ENCODE data around the gene ECHS1.
"Not testable (repeated sequence)": the region's sequence is repeated elsewhere in the genome, so short reads cannot be mapped to it uniquely, and the experiment has no call there.

ECHS1 gene

DNA sequence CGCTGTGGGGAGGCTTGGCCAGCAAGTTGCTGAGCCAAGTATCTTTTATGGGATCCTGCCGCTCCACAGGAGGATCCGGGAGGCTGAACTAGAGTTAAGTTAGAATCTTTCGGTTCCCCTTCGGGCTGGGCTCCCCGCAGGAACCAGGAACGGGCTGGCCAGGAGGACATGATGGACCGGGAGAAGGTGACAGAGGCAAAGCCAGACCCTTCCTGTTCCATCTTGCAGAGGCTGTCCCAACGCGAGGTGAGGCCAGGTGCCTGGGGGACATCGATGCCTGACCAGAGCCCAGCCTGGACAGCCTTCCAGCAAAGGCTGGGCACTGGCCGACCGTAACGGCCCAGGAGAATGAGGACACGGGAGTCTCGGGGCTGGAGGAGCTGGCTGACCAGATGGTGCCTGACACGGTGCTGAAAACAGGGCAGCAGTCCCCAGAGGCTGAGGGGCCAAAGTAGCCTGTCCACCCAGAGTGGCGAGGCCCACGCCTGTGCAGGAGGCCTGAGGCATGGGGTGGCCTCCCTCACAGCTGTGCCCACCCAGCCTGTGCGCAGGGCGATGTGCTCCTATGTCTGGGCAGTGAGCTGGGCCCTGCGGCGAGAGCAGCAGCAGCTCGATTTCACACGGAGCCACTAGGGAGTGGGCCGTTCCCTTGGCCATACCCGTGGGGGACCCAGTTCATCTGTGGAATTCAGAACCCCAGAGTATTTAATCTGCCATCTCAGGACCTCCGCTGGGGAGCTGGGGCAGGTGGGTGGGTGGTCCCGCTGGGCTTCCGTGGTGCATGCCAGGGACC lies 4.1 kb upstream of the ECHS1 start:
- FAIRE-seq = no peak

GRCh38 chr10:133376183-133376582 lies 3.0 kb upstream of the ECHS1 start:
- not testable (repeated sequence) for FAIRE-seq

GRCh38 chr10:133375357-133376115 lies 2.4 kb upstream of the ECHS1 start:
- no peak for FAIRE-seq

DNA sequence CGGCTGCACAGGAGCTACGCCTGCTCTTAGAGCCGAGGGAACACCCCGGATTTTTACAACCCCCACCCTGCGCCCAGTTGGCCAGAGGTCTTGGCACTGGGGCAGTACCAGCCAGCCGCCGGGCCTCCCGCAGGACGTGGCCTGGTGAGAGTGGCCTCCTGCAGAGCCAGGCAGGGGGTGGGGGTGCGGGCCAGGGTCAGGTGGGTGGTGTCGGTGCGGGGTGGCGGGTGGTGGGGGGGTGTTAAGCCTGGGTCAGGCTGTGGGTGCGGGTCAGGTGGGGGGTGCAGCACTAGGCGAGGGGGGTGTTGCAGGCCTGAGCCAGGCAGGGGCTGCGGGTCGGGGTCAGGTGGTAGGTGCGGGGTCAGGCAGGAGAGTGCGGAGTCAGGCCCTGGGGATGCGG lies 647 bp downstream of the ECHS1 start:
- FAIRE-seq = no peak

DNA sequence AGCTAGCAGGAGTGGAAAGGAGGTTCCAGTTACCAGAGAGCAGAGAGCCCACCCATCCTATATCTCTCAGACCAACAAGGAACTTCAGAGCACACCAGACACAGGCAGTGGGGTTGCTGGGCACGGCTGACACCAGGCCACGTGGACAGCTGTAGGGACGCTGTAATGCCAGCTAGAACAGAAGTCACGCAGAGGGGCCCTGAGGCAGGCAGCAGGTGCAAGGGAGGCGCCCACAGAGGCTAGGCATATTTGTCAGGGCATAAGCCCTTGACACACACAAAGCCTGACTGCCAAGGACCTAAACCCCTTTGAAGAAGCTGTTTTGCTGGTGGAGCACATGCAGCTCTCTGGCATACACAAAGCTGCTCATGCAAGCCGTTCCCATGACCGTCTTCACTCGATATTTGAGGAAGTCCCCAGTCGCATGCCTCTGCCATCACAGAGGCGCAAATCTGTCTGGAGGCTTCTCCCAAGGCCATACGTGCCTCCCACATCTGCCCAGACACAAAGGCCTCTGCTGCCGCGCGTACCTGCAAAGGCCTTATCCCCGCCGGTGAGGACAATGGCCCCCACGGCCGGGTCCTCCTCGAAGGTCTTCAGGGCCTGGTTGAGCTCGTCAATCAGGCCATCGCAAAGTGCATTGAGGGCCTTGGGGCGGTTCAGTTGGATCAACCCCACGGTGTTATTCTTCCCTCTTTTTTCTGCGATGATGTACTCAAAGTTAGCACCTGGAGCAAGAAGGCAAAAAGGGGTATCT lies 2.9 kb downstream of the ECHS1 start:
- no peak for FAIRE-seq

- FAIRE-seq = no peak
These were observed 5.0 kb downstream of the ECHS1 start for GRCh38 chr10:133368153-133368552.

- not testable (repeated sequence) for FAIRE-seq
These were observed 5.7 kb downstream of the ECHS1 start for GRCh38 chr10:133367461-133367860.

- no peak for FAIRE-seq
These were observed 6.4 kb downstream of the ECHS1 start for GRCh38 chr10:133366751-133367150.

- no peak for FAIRE-seq
These were observed 7.0 kb downstream of the ECHS1 start for GRCh38 chr10:133366130-133366478.

- FAIRE-seq = no peak
These were observed 7.6 kb downstream of the ECHS1 start for GRCh38 chr10:133365461-133366129.

GRCh38 chr10:133364645-133365431 lies 8.3 kb downstream of the ECHS1 start:
- no peak for FAIRE-seq

GRCh38 chr10:133362846-133363245 lies 10.3 kb downstream of the ECHS1 start:
- no peak for FAIRE-seq

DNA sequence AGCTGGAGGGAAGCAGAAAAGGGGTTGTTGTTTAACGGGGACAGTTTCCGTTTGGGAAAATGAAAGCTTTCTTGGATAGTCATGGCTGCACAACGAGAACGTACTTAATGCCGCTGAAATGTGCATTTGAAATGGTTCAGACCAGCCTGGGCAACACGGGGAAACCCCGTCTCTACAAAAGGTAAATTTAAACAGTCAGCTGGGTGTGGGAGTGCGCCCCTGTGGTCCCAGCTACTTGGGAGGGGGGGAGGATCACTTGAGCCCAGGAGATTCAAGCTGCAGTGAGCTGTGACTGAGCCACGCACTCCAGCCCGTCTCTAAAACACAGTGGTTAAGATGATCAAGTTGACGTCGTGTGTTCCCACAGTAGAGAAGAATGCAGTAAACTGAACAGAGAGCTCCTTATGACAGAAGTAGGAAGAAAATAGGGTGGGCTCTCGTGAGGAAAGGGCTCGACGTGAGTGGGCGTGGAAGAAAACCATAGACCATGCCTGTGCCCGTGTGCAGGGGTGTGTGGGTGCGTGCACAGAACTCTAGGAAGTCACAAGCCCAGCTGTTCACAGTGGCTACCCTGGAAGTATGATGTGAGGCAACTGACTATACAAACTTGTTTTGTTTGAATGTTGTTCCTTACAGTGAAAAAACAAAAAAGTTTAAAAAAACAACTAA lies 11.2 kb downstream of the ECHS1 start:
- no peak for FAIRE-seq

DNA sequence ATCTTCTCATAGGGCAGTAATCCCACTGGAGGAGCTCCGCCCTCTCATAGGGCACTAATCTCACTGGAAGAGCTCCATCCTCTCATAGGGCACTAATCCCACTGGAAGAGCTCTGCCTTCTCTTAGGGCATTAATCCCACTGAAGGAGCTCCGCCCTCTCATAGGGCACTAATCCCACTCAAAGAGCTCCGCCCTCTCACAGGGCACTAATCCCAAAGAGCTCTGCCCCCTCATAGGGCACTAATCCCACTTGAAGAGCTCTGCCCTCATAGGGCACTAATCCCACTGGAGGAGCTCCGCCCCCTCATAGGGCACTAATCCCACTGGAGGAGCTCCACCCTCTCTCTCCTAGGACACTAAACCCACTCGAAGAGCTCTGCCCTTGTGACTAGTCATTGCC lies 11.9 kb downstream of the ECHS1 start:
- no peak for FAIRE-seq

GRCh38 chr10:133359972-133360610 lies 13.1 kb downstream of the ECHS1 start:
- FAIRE-seq = no peak

- FAIRE-seq = no peak
These were observed 13.6 kb downstream of the ECHS1 start for GRCh38 chr10:133359554-133359971.

- FAIRE-seq = no peak
These were observed 14.2 kb downstream of the ECHS1 start for GRCh38 chr10:133358925-133359310.

DNA sequence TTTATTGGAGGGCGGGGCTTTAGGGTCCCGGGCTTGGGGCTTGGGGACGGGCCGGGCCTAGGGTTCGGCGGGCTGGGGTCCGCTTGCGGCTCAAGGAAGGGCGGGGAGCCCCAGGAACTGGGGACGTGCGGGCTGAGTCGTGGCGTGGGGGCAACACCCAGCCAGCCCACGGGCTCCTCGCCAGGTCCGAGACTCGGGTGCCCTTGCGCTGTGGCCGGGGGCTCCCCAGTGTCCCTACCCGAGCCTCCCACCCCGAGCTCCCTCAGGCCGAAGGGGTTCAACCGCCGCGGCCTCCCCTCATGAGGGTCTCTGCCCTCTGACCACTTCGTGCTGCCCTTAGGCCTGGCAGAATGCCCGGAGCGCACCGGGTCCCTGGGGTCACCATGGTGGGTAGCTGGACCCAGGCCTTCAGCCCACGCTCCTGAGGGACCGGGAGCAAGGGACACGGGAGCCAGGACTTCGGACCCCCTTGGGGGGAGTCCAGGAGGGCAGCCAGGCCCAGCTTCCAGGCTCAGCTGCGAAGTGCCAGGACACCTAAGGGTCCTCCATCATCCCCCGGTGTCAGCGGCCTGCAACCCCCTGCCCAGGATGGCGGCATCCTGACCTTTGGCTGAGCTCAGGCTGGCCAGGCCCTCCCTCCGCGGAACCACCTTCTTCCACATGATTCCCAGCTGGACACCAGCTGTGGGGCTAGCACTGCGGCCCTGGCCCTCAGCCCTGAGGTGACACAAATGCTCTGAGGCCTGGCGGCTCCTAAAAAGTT lies 14.8 kb downstream of the ECHS1 start:
- no peak for FAIRE-seq

GRCh38 chr10:133357285-133358161 lies 15.6 kb downstream of the ECHS1 start, which contains the start of gene FUOM:
Gene FUOM, minus strand, starts transcription at chr10:133358019. Its CDS starts 12 bp downstream, at chr10:133358007.
- FAIRE-seq = no peak
